HG02840 (cell line): ENCODE measurements around the gene LRRC3C.

Source experiments
- ATAC-seq: cut with Tn5 transposase; IDR thresholded peaks from one replicate; pipeline ENCODE4 v1.9.1; 2021; ENCODE audit warnings: mild to moderate bottlenecking, moderate library complexity, moderate number of reproducible peaks; ENCODE audit not compliant: unreplicated experiment, low FRiP score

The LRRC3C gene

DNA sequence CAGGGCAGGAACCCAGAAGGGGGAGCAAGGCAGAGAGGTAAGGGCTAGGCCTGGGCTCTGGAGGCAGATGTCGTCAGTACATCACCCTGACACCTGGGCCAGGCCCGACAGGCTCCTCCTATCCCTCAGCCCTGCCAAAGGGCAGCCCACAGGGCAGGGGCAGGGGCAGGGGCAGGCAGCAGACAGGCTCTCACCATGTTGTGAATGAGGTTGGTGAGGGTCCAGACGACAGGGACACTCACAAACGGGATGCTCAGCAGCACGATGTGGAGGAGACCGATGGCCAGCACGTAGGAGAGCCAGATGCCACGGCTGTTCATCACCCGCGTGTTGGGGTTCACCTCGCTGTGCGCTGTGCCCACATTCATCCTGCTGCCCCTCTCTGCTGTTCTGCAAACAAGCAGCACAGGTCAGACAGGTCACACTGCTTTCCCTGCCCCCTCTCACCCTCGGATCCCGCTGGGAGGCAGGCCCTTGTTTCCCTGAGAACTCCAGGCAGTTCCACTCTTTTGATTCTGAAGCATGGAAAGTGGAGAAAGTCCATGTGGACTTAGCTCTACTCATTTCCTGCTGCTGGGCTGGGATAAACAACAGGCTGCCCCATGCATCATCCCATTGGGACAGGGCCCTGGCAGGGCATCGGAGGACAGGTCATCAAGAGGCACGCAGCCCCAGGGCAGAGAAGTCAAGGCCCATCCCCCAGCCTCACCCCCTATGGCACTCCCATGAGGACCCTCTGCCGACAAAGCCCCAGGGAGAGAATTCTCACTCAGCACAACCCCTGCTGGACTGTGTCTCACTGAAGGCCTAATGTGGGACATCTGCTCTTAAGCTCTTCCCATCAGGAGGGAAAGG lies 3.5 kb upstream of the LRRC3C start:
- no peak for ATAC-seq

DNA sequence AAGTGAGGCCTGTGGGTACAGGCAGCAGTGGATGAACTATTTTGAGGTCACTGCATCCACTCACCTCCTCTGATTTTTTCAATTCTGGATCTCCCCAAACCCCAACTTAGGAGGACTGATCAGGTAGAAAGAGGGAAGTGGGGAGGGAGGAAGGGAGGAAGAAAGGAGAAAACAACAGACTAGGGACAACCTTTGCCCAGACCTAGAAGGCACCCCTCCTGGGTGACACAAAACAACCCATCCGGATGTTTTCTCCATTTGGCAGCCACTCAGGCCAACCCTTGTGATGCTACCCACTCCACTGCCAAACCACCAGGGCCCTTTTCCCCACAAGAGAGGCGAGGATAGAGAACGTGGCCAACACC lies 2.9 kb upstream of the LRRC3C start:
- no peak for ATAC-seq

DNA sequence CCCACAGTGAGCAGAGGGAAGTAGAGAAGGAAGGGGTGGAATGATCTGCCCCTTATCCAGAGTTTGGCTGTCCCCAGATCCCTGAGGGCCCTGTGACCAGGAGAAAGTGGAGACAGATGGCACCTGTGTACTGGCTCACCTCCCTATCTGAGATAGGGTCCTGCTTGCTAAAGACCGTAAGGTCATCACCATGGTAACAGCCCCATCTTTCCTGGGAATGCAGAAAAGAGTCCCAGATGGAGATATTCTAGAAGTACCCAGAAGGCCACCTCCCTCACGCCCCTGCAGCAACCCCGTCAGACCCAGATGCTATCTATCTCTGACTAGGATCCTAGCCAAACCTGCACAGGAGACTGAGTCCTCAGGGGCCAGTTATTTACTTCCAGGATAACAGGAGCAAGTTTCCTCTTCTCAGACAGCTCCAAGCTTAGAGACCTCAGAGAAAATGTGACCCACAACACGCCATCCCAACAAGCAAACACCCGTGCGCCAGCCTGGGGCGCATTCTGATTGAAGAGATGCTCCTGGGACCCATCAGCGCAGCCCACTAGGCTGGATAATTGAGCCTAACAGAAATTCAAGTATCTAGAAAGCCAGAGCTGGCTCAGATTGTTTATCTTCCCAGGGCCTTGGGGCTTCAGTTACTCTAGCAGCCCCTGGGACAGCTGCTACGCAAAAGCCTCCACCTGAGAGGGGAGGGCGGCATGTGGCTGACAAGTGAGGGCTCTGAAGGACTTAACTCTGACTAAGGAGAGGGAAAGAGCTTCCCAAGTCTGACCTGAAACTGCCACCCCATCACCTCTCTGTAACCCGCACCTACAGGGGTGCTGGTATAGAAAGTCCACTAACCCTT lies 2.0 kb upstream of the LRRC3C start:
- ATAC-seq, result no peak

DNA sequence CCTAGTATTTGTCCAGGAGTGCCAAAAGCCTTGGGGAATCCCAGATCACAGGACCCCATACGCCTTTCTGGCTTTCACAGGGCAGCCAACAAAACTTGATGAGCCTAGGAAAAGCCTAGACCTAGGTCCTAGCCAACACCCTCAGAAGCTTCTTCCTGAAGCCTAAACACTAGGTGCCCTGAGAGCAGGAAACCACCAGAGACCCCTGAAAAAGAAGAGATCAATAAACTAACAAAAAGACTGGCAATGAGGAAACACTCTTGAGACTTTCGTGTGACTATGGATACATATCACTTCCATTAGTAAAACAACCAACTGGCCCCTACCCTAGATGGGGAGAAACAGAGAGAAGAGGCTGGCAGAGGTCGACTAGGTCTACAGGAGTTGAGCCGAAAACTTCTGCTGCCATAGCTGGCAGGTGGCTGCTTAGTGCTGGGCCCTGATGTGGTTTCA lies 1.4 kb upstream of the LRRC3C start:
- ATAC-seq, result no peak

DNA sequence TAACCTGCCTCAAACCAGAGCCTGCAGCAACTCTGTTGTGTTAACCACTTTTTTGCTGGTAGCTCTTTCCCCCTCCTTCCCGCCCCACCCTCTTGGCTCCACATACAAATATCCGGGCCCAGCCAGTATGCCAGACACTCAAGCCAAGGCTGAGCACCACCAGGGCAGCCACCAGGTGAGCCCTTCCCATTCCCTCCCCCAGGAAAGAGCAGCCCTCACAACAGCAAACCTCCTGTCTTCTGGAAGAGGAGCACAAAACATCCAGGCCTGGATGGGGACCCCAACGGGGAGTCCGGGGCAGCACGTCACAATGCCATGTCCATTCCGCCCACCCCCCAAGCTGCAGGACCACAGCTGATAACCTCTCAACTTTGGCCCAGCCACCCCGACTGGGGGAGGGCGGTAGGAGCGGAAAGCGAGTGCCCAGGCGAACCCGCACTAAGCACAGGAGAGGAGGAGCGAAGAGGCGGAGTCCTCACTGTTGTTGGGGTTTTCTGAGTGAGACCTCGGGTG lies 888 bp upstream of the LRRC3C start:
- no peak for ATAC-seq

- ATAC-seq, result peak; percentile 17
Observed at GRCh38 chr17:39927929-39928857, 661 bp downstream of the LRRC3C start.

DNA sequence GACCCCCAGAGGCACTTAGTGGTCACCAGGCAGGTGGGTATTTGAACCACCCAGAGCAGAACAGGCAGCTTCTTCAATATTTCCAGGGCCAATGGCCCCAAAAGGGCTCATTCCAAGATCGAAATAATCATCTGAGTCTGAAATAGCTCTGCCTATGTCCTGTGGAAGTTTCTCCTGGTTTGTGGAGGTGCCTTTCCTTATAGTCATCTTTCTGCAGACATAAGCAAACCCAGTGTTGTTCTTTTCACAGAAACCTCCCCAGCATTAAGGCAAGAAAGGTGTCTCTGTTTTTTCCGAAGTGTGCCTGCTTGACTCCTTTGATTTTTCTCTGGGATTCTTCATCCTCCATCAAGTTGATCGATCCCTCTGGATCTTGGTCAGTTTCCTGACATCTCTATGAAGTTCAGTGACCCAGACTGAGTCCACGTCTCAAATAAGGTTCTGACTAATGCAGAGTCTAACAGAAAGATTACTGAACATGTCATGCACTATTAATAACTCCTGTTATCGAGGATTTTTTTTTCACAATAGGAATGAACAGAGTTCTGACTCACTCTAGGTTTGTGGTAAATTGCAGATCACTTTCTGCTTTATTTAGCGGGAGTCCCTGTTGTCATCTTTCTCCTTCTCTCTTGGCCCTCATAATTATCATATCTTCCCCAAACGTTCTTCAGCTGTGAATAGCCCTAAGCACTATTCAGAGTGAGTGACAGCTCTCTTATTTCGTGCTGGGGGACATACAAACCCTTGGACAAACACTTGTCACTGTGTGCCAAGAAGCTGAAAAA lies 1.5 kb downstream of the LRRC3C start:
- no peak for ATAC-seq

- no peak for ATAC-seq
Observed at GRCh38 chr17:39929646-39930407, 2.3 kb downstream of the LRRC3C start.

DNA sequence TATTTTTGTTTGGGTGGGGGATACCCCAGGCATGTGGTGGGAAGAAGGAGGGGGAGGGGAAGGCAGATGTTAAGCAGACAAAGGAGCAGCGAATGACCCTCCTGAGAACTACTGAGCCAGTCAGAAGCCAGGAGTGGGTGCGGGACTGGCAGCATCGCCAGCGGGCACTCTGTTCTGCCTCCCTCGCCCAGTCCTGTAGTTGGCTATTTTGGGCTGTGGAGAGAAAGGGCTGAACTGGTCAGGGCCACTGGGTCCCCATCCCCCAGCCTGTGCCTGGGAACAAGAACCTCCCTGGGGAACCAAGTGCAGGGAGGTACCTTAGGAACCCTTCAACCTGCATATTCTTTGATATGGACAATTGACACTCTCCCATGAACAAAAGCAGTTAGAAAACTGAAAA lies 6.4 kb downstream of the LRRC3C start:
- no peak for ATAC-seq

- no peak for ATAC-seq
Observed at GRCh38 chr17:39934324-39934723, 6.8 kb downstream of the LRRC3C start.

DNA sequence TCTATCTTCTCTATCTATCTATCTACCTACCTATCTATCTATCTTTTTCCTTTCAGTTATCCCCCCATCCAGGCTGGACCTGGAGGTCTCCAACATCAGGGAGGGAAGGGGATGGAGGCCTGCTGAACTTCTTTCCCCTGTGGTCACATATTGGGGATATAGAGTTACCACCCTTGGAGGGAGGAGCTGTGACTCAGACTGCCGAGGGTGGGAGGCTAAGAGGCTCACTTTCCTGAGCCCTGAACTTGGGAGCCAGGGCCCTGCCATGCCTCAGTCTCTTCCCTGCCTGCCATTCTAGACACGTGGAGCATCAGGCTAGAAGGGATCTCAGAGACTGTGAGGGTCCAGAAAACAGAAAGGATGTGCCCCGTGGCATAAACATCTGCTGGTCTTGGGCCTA lies 8.4 kb downstream of the LRRC3C start:
- ATAC-seq, result no peak

DNA sequence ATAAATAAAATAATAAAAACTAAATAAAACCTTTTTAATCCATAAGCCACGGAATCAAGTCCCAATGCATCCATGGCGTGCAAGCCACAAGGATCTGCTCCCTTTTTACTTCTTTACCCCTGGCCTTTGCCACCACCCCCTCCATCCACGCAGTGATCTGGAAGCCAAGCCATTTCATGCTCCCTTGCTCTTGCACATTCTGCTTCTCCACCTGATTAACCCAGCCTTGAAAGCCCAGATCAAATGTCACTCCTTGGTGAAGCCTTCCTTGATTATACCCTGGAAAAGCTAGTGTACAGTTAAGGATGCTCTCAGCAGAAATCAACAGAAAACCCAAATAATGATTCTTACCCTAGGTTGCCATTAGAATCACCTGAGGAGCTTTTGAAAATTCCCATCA lies 9.9 kb downstream of the LRRC3C start:
- ATAC-seq, result no peak

DNA sequence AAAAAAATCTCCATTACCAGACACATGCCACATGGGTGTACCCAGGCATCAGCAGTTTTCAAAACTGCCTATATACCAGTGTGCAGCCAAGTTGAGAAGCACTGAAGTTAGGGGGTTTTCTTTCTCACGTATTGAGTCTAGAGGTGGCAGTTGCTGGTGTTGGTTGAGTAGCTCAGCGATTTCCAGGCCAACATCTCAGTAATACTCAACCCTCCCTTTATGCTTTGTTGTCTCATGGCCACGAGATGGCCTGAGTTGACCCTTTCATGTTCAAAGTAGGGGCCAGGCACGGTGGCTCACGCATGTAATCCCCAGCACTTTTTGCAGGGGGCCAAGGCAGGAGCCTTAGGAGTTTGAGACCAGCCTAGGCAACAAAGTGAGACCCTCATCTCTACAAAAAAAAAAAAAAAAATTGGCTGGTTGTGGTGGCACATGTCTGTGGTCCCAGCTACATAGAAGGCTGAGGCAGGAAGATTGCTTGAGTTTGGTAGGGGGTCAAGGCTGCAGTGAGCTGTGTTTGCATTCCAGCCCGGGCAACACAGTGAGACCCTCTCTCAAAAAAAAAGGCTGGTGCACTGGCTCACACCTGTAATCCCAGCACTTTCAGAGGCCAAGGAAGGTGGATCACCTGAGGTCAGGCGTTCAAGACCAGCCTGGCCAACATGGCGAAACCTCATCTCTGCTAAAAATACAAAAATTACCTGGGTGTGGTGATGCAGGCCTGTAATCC lies 10.8 kb downstream of the LRRC3C start:
- no peak for ATAC-seq

DNA sequence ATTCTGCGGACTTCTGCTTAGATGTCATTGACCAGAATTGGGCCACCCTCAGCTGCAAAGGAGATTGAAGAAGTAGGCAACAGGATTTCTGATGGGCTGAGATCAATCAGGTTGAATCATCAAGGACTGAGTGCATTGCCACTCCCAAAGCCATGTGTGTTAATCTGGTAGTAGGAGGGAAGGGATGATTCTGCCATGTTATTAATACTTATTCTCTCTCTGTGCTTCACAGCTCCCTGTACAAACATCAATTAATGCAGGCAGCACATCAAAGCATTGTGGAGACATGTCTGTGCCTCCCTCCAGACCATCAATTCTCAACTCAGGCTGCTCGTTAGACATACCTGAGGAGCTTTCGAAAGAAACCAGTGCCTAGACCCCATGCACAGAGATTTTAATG lies 11.6 kb downstream of the LRRC3C start:
- no peak for ATAC-seq

- ATAC-seq, result no peak
Observed at GRCh38 chr17:39939588-39940419, 12.3 kb downstream of the LRRC3C start.

GRCh38 chr17:39943702-39944392 lies 16.3 kb downstream of the LRRC3C start:
- ATAC-seq, result no peak

GRCh38 chr17:39944393-39944711 lies 16.8 kb downstream of the LRRC3C start:
- ATAC-seq, result no peak
